HG03135 (cell line): ENCODE results near the gene TMEM253.

Experiments
- ATAC-seq: cut with Tn5 transposase; IDR thresholded peaks from one replicate; pipeline ENCODE4 v1.9.1; 2021; ENCODE audit warnings: mild to moderate bottlenecking, moderate library complexity; ENCODE audit not compliant: unreplicated experiment

TMEM253 gene

GRCh38 chr14:21103710-21104447 is 3.0 kb downstream of the TMEM253 start:
- peak; percentile 92 for ATAC-seq

- ATAC-seq: peak; percentile 36
Measured at GRCh38 chr14:21104448-21105060, 3.7 kb downstream of the TMEM253 start.

GRCh38 chr14:21105095-21105494 is 4.2 kb downstream of the TMEM253 start:
- no peak for ATAC-seq

GRCh38 chr14:21106176-21106497 is 5.3 kb downstream of the TMEM253 start:
- no peak for ATAC-seq

GRCh38 chr14:21106498-21107282 is 5.8 kb downstream of the TMEM253 start:
- ATAC-seq: no peak

GRCh38 chr14:21107283-21107800 is 6.5 kb downstream of the TMEM253 start:
- no peak for ATAC-seq

- no peak for ATAC-seq
Measured at GRCh38 chr14:21108791-21109190, 7.9 kb downstream of the TMEM253 start.

- peak; percentile 48 for ATAC-seq
Measured at GRCh38 chr14:21109377-21110138, 8.7 kb downstream of the TMEM253 start.

GRCh38 chr14:21112255-21112654 is 11.4 kb downstream of the TMEM253 start:
- no peak for ATAC-seq

- ATAC-seq: no peak
Measured at GRCh38 chr14:21113369-21113768, 12.5 kb downstream of the TMEM253 start.

GRCh38 chr14:21118933-21119332 is 18.1 kb downstream of the TMEM253 start:
- no peak for ATAC-seq

GRCh38 chr14:21120686-21121085 is 19.8 kb downstream of the TMEM253 start:
- no peak for ATAC-seq

GRCh38 chr14:21121122-21121521 is 20.3 kb downstream of the TMEM253 start:
- ATAC-seq: no peak

GRCh38 chr14:21123429-21123828 is 22.6 kb downstream of the TMEM253 start:
- ATAC-seq: no peak

GRCh38 chr14:21133901-21134300 is 33.0 kb downstream of the TMEM253 start:
- ATAC-seq: no peak

GRCh38 chr14:21136024-21136423 is 35.2 kb downstream of the TMEM253 start:
- ATAC-seq: no peak

- ATAC-seq: no peak
Measured at GRCh38 chr14:21142357-21142756, 41.5 kb downstream of the TMEM253 start.

- ATAC-seq: no peak
Measured at GRCh38 chr14:21145437-21145836, 44.6 kb downstream of the TMEM253 start.

GRCh38 chr14:21149641-21150367 is 48.9 kb downstream of the TMEM253 start:
- no peak for ATAC-seq
